Fibroblast of gingiva (primary cell): ENCODE measurements around the gene SETD3.

Source experiments
- DNase-seq: peaks from one replicate; pipeline ENCODE4 v3.0.0-alpha.2; 2011; ENCODE audit warnings: low read depth

The SETD3 gene

DNA sequence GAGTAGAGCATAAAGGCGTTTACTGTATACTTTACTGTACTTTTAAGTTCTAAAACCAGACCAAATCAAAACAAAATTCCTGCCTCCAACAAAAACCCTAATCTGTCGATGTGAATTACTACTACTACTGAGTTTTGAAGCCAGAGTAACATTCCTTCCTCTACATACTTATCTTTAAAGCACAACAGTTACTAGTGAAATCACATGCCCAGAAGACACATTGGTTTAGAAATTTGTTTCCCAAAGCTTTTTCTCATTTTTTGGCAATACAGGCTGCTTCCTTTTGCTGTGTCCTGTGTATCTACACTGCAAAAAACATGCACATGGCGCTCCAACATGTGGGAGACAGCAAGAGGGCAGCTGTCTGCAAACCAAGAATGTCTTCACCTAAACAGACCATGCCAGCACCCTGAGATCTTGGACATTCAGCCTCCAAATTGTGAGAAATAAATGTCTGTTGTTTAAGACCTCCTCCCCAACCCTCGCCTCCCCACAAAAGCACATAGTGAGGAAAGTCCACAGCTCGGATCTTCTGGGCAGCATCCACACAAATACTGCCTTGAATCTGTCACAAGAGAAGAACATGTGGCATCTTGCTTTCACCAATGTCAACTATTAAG, 21.1 kb downstream of the SETD3 start:
- no peak for DNase-seq

DNA sequence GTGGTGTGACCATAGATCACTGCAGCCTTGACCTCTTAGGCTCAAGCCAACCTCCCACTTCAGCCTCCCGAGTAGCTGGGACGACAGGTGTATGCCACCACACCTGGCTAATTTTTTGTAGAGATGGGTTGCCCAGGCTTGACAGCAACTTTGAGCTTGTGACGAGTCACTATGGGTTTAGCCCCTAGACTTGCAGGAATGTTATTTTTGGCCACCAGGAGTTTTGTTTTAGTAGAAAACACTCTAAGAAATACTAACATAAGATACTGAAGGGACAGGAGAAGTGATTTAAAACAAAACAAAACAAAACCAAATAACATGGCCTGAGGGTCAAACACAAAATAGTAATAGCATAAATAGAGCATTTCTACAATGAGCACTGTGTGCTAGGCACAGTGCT, 26.4 kb downstream of the SETD3 start:
- no peak for DNase-seq

DNA sequence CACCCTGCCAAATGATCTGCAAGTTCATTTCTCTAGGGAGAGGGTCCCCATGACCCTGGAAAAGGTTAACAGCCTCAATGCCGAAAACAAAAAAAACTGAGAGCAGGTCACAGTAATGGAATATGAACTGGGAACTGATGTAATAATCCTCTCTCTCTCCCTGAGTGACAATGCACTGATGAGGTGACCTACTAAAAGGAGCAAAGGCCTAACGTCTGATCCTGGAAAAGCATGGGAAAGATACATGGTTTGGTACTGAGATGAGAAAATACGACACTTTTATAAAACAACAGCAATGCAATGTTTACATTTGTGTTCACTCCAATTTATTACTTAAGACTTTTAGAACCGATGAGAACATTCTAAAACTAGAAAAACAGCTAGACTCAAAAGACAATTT, 27.7 kb downstream of the SETD3 start:
- DNase-seq = no peak

DNA sequence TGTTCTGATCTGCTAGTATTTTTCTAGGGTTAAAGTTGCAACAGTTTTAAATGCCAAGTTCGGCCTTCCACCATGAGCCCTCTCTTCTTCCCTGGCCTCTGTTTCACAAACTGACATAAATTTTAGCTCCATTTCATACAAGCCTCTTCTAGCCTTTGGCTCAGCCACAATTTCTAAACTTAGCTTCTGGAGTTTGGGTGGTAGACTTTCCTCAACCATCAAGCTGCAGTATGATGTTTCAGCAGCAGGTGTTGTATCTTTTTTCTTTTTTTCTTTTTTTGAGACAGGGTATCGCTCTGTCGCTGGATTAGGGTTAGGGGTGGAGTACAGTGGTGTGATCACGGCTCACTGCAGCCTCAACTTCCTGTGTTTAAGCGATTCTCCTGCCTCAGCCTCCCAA, 29.4 kb downstream of the SETD3 start:
- DNase-seq = no peak

DNA sequence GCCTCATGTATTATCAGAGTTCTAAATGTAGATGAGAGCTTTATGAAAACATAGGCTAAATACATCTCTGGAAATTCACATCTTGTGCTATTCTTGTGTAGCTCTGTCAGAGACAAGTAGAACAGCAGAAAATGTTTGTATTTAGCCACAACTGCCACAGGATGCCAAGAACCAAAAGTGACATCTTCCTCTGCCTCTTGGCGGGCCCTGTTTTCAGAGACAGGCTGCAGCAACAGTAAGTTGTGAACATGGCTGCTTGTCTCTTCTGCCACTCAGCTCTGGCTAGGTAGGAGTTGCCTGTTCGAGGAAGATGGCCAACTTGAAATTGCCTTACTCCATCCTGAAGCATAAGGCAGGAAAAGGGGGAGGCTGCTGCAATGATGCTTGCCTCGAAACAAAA, 30.4 kb downstream of the SETD3 start:
- no peak for DNase-seq

DNA sequence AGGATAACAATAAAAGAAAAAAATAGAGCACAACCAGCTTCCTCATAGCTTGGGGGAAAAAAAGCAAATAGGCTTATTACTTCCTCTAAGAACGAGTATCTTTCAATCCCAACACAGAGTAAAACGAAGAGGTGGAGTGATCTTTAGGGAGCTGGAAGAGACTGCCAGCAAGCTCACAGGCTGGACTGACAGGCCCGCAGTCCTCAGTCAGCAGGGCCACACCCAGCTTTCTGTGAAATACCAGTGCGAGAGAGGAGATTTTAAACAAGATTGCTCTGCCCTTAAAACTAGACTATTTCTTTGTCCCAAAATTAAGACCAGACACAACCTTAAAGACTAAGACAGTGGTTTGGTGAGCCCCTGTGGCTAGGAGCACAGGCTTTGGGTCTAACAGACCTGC, 32.9 kb downstream of the SETD3 start:
- no peak for DNase-seq

DNA sequence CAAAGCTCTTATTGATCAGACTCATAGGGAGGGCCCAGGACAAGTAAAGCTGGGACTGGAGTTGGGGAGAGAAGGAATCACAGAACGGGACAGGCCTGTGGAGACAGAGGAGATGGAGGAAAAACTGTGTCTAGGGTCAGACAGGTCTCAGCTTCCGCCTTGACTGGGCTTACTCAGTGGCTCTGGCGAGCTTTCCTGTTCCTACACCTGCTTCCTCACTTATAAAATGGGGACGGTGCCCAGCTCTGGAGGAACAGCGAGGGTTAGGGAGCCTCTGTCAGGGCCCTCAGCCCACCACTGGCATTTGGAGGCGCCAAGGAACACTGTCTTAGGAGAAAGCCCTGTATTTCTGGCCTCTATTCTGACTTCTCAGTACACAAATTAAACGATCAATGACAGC, 34.7 kb downstream of the SETD3 start:
- no peak for DNase-seq

DNA sequence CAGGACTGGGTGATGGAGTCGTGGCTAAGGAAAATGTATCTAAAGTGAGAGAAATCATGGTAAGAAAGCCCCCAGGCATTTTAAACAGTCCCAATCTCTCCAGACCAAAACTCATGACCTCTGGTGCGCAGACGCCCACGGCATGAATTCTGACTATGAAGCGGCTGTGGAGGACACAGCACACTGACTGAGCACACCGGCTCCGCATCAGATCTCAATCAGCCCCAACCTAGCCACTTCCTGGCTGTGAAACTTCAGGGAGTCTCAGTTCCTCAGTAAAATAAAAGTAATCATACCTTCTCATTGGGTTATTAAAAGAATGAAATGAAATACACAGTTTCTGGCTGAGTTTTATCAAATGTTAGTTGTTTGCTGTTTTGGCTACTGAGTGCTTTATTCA, 38.7 kb downstream of the SETD3 start:
- DNase-seq = no peak

DNA sequence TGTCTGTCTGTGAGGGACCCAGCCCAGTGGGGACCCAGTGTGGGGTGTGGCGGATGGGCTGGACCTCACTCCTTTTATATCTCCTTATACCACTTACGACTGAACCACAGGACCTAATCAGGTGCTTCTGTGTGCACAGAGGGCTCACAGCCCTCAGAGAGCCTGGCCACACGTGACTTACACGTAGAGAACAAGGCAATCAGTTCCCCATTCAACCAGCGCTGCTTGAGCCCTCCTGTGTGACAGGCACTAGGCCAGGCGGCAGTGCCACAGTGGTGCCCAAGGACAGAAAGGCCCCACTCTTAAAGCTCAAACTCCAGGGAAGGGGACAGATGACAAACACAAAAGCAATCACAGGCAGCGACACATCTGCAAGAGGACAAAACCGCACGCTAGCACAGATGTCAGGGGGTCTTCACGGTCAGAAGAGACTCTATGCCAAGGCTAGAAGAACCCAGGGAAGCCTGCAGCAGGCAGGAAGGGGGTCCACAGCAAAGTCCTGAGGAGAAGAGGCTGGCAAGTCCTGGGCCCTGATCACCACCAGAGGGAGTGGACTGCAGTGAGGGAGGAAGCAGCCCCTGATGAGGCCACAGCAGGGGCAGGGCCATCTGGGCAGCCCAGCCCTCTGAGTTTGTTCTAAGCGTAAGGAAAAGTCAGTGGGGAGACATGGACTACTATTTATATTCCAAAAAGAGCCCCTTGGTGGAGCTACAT, 39.3 kb downstream of the SETD3 start:
- no peak for DNase-seq

DNA sequence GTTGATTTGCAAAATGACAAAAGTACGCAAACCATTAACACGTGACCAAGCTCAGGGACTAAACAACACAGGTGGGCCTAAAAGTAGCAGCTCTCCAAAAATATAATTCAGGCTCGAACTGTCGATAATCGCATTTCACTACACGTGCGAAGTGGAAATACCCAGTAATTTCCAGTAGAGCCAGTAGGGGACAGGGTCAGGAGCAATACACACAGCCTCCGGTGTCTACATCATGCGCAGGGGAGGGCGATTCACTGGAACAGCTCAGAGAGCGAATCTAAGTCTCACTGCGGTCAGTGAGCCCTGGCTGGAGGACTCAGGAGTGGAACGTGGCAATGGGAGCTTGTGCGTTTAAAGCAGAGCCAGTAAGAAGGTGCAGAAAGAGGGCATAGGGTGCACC, 40.4 kb downstream of the SETD3 start:
- no peak for DNase-seq

DNA sequence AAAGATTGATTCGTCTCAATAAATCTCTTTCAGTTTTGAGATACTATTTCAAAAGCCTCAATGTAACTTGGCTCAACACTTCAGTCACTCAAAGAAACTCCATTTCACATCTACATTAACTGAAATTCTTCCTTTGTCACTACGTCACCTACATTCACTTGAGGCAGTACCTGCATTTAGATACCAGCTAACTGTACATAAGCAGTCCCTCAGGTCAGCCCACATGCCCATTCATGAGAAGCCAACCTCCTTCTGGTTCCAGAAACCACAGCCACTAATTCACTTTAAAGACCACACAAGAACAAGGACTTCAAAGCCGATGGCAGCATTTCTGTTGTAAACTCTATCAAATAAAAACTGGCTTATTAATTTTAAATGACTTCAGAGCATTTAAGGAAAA, 43.0 kb downstream of the SETD3 start:
- DNase-seq = no peak

DNA sequence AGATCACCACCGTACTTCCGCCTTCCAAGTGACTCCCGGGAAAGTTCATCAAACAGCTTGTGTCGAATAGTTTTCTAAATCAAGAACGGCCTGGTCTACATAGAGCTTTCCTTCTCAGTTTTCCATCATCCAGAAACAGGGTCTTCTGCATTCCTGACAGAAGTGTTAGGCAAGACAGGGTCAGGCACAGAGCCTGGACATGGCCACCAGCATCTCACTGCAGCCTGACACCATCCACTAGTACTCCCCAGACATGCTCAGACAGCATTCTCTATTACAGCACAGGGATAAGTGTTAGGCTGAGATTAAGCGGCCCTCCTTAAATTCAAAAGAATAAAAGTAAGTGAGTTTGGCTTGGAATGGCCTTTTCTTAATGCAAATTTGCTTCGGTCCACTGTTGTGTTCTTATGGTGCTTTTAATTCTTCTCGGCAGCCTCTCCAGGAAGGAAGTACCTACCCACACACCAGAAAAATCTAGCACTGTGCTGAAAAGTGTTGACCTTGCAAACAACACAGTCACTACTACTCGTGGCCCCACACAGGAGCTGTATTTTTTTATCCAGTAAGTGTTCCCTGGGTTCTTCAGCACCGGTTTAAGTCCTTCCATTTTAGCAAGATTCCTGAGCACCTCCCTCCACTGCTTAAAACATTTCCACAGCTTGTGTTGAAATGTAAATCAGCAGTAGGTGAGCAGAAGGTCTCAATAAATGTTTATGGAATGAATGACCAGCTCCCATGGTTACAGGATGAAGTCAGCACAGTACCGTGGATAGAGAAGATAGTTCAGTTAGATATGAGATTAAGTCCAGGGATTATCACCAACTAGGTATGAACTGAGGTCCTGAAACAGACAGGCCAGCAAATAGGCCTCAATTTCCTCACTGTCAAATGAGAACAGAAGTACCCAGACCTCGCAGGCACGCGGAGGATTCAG, 44.1 kb downstream of the SETD3 start:
- no peak for DNase-seq

DNA sequence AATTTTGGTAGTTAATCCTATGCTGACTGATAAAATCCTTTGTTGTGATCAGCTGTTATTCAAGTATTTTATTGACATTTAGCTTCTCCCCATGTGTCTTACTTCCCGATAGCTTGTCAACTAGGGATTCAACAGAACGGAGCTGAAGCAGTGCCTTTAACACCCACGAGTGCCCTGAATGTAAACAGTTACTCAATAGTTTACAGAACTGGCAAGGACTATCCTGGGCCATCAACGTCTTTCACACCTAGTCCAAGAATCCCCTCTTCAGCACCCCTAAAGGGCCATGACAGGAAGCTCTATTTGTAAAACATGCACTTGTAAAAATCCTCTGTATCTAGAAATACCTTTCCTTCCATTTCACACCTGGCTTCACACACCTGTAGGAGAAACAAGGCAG, 45.3 kb downstream of the SETD3 start:
- no peak for DNase-seq

DNA sequence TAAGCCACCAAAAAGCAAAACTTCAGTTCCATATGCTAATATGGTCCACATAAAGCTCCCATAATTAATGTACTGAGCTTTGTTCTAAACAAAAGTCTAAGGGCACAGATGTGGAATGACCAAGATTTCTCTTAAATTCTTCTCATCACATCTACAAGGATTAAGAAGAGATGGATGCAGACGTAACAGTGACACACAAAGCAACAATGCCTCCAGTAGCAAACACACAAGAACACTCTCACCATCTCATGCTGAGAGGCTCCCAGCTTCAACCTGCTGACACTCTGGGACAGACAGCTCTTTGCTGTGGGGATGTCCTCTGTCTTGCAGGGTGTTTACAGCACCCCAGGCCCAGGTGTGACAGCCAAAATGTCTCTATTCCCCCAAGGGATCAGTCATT, 48.2 kb downstream of the SETD3 start:
- DNase-seq = no peak

DNA sequence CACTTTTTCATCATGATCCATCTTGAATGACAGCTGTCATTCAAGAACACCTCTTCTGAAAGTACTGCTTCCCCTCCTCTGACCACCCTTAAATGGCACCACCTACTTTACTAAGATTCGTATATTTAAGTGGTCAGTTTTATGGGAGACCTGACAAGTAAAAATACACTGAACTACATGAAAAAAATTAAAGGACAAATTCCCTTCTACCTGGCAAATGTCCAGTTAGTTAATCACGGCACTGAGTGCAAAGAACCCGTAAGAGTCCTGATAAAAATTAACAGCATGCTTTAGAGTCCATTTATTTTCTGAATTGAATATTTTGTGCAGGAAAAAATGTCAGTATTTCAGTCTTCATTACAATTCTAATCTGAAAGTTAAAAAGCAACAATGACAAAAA, 48.7 kb downstream of the SETD3 start:
- no peak for DNase-seq

DNA sequence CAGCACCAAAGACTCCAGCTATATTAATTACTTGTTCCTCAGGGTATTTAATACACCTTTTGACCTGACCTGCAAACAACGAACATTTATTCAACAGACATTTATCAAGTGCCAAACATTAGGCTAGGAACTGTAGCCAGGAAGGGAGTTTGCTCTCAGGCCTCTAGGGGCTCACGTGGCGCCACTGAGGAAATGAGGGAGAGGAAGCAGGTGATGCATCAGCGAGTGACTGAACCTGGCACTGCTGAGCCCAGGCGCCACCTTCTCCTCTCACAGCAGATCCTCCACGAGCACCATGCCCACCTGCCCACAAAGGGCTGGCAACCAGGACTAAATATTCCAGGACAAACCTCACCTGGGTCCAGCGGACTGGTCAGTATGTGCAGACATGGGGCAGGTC, 50.2 kb downstream of the SETD3 start:
- DNase-seq = no peak

DNA sequence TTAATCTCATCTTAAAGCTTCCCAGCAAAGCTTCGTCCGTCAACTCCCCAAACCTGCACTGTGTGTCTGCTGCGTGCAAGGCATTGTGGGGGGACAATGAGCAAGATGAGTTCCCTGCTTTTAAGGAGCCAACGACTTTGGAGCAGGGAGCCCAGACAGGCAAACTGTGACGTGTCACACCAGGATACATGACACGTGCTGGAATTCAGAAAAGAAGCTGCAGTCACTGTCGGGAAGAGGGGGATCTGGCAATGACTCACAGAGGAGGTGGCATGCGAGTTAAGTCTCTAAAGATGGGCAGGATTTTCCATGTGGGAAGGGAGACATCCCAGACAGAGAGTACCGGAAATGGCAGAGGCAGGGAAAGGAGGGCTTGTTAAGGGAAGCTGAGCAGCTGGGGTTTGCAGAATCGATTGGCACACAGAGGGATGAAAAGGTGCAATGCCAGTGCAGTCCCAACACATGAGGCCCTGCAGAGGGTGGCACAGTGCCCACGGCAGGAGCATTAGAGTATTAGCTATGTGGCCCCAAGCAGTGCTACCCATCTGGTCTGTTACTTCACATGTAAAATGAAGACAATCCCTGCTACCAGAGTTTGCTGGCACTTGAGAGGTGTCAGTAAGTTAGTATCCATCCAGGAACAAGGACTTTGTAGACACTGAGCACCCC, 52.9 kb downstream of the SETD3 start:
- DNase-seq = peak; percentile 8

DNA sequence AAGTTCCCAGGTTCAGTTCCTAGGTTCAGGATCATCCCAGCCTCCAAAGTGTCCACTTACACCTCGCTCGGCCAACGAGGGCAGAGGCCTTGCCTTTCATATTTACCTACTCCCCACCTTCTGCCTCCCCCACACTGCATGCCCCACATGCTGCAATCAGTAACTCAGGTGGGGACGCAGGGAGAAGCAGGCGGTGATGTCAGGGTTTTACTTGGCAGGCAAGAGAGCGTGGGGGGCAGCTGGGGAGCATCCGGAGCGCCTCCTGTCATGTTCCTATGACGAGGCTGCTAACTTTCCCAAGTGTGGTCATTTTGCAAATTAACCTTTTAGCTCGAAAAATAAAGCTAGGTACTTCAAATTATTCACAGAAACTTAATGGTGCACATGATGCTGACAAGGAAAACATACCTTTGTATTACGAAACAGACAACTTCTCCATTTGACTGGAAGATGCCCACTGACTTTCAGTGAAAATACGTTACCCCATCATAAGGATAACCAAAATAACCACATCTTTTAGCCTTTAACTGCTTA, 53.8 kb downstream of the SETD3 start:
- no peak for DNase-seq

DNA sequence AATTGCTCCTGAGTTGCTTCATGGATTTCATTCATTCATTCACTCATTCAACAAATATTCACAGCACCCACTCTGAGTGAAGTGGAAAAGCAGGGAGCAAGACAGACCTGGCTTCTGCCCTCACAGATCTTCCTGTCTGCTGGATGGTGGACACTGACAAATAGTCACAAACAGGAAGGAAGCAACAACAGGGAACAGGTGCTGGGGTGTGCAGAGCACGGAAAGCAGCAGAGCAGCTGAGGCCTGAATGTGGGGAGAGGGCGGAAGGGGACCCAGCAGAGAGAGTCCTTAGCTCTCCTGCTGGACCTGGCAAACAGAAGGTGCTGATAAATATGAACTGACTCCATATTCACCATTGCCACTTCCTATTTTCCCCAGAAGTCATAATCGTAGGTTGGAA, 54.4 kb downstream of the SETD3 start:
- DNase-seq = no peak

DNA sequence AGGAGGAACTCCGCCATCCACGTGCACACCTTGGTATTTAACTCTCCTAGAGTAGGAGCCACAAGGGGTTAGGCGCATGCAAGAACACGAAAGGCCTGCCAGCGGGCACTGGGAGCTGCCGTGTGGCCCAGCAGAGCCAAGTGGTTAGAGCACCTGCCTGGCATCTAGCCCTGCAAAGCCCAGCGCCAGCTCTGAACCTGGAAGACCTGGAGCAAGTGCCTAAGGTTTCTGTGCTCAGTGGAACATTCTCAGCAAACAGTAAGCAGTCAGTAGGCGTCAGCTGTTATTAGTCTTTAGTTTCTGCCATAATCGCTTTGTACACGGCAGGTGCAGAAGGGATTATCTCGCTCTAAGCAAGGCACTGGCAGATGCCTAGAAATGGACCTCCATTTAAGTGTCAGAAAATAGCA, 55.4 kb downstream of the SETD3 start:
- DNase-seq = no peak

DNA sequence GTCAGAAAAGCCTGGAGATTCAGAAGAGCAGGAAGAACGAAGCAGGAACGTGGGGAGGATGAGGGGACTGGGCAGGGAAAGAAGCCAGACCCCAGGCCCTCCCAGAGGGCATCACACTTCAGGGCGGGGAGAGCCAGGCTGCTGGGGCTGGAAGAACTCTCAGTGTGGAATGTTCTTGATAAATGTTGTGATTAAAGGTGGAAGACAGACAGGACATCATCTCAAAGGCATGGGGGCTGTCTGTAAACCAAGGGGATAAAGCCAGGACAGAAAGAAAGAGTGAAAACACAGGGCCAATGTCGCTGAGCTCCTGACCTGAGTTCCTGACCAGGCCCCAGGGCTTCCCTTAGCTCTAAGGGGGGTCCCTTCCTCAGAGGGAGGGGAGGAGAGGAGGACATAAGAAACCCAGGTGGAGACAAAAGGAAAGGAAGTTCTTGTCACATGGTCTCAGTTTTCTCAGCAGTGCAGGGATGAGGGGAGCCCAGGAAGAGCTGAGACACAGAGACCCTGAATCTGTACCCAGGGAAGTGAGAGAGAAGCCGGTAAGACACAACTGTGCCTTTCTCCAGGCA, 56.3 kb downstream of the SETD3 start:
- no peak for DNase-seq

DNA sequence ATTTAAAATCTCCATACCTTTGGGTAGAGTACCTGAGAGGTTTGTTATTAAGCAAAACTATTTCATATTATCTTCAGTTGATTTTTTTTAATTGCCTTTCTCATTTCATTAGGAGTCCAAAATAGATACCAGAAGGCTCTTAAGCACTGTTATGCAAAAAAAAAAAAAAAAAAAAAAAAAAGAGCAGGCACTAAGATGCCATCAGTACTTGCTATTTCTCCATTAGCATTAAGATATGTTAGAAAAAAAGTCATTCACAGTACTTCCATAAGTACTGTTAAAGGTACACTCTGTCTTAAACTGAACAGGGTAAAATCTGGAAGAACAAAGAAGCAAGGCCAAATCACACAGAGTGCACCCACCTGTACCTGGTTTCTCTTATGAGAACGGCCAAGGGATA, 57.2 kb downstream of the SETD3 start:
- DNase-seq = no peak
